Caco-2 (cell line): ENCODE data around the gene WDR45B. TPM values are rescaled to one million over a fixed set of nuclear protein-coding genes. Genes with fewer than 3 reads are reported as not detected.
A peak's percentile ranks its signal among the peaks of the same experiment; 100 is the strongest.

Source experiments
- BruUV-seq: library from RNA; stranded (reverse); fragments of 400-500 nt; replicated peaks from 2 replicates; lab custom pipeline; 2021; lab: Mats Ljungman, UMichigan
- CTCF ChIA-PET: fragments of 300-600 bp; sonication (Branson Sonifier 250); formaldehyde crosslinking; loops from one replicate; lab custom pipeline; 2022; ENCODE audit warnings: antibody characterized with exemption; lab: Charles Lee
- POLR2A ChIA-PET: fragments of 300-600 bp; sonication (Branson Sonifier 250); formaldehyde crosslinking; loops from one replicate; lab custom pipeline; 2022; ENCODE audit warnings: antibody characterized with exemption; lab: Charles Lee
- DNase-seq, 2 experiments: peaks; one replicate each; pipeline versions ENCODE4 v3.0.0 to v3.0.0-alpha.2; 2020 to 2022
- H3K27me3 ChIP-seq: replicated peaks from 2 replicates; pipeline ENCODE4 v1.6.0; 2011; ENCODE audit warnings: low read length; ENCODE audit not compliant: control insufficient read depth, insufficient read depth
- H3K36me3 ChIP-seq: 2 replicates; pipeline ENCODE4 v1.5.1; 2011; ENCODE audit warnings: low read length; ENCODE audit not compliant: control insufficient read depth, insufficient read depth
- H3K4me1 ChIP-seq: fragments of 250-450 bp; sonication (Bioruptor Pico); 2 replicates; pipeline ENCODE4 v1.5.1; 2020; ENCODE audit warnings: mild to moderate bottlenecking
- H3K4me3 ChIP-seq: 2 replicates; pipeline ENCODE4 v1.5.1; 2011; ENCODE audit warnings: low read depth, mild to moderate bottlenecking, control low read depth, low read length
- H3K9me3 ChIP-seq: fragments of 250-450 bp; sonication (Bioruptor Pico); 2 replicates; pipeline ENCODE4 v1.5.1; 2020; ENCODE audit warnings: mild to moderate bottlenecking, moderate library complexity
- H3K27ac Mint-ChIP-seq: one replicate; pipeline ENCODE4 v1.8.0; 2022; ENCODE audit warnings: mixed read lengths; ENCODE audit not compliant: unreplicated experiment
- H3K27me3 Mint-ChIP-seq: one replicate; pipeline ENCODE4 v1.8.0; 2022; ENCODE audit warnings: mixed read lengths; ENCODE audit not compliant: insufficient read depth, unreplicated experiment
- H3K36me3 Mint-ChIP-seq: one replicate; pipeline ENCODE4 v1.8.0; 2022; ENCODE audit warnings: mild to moderate bottlenecking, mixed read lengths; ENCODE audit not compliant: insufficient read depth, unreplicated experiment
- H3K4me1 Mint-ChIP-seq: one replicate; pipeline ENCODE4 v1.8.0; 2022; ENCODE audit warnings: low read depth, mixed read lengths; ENCODE audit not compliant: unreplicated experiment
- H3K4me3 Mint-ChIP-seq: one replicate; pipeline ENCODE4 v1.8.0; 2022; ENCODE audit warnings: mild to moderate bottlenecking, moderate library complexity, mixed read lengths; ENCODE audit not compliant: unreplicated experiment
- H3K9me3 Mint-ChIP-seq: one replicate; pipeline ENCODE4 v1.8.0; 2022; ENCODE audit warnings: mixed read lengths; ENCODE audit not compliant: unreplicated experiment
- CTCF ChIP-seq, 2 experiments: fragments of 200-600 bp in 1 of 2; IDR thresholded peaks; 1 replicate in 1 of 2; 2 replicates in 1 of 2; pipeline versions ENCODE4 v1.5.1 to v1.8.0; 2011 to 2022; ENCODE audit warnings: antibody characterized with exemption in 1 of 2, control low read depth in 1 of 2, inconsistent platforms in 1 of 2, low read depth in 1 of 2, low read length in 1 of 2, mild to moderate bottlenecking in 1 of 2, moderate library complexity in 1 of 2; ENCODE audit not compliant: insufficient read depth in 1 of 2, severe bottlenecking in 1 of 2, unreplicated experiment in 1 of 2
- intact Hi-C: fragments of 100-400 bp; cut with micrococcal nuclease; formaldehyde crosslinking; loops from one replicate; pipeline ENCODE4 v1.10.0; 2022; ENCODE audit not compliant: unreplicated experiment
- total RNA-seq: library from RNA; stranded (reverse); gene quantifications from 2 replicates; pipeline ENCODE4 v1.2.3, GENCODE V29; 2022

WDR45B gene
- total RNA-seq, 1 experiment from 2014 or later: 106 TPM

- H3K36me3 Mint-ChIP-seq: peaks cover 100% of the 10 kb centered on the region
- no peaks in the 10 kb centered on the region for H3K9me3 Mint-ChIP-seq
- H3K4me3 Mint-ChIP-seq: no peak overlapping the region
- Histone ChIP-seq H3K36me3 (peaks cover 3% of the 10 kb centered on the region; the same call in 1 of the 2 replicates), H3K9me3 (no peaks in the 10 kb centered on the region), H3K27me3 (no peaks in the 10 kb centered on the region), H3K4me1 (no peaks in the 10 kb centered on the region), H3K4me3 (no peak overlapping the region)
- no peaks in the 10 kb centered on the region for H3K27me3 Mint-ChIP-seq
- BruUV-seq: no TSS peak
- no peak for DNase-seq
- H3K4me1 Mint-ChIP-seq: peaks cover 7% of the 10 kb centered on the region
- ChIA-PET POLR2A (no interaction called here), CTCF (interaction anchor here (0.6 kb wide), 1 partner anchor 692 kb away, joined by 5 read pairs; no protein-coding TSS in a partner anchor)
- no peak for TF ChIP-seq CTCF (IDR thresholded peaks at IDR 0.05; ENCODE audit: insufficient read depth in 1 of 2, low read depth in 1 of 2, low read length in 1 of 2, severe bottlenecking in 1 of 2, unreplicated experiment in 1 of 2)
- H3K27ac Mint-ChIP-seq: no peak overlapping the region
- intact Hi-C loops: no loop called here
These were observed 39.4 kb downstream of the WDR45B start for GRCh38 chr17:82608816-82609215.

GRCh38 chr17:82605939-82606600 lies 42.2 kb downstream of the WDR45B start:
- no peak for TF ChIP-seq CTCF (IDR thresholded peaks at IDR 0.05; ENCODE audit: insufficient read depth in 1 of 2, low read depth in 1 of 2, low read length in 1 of 2, severe bottlenecking in 1 of 2, unreplicated experiment in 1 of 2)
- intact Hi-C loops: no loop called here
- H3K36me3 ChIP-seq: peaks cover 3% of the 10 kb centered on the region; the same call in 1 of the 2 replicates
- H3K36me3 Mint-ChIP-seq: peaks cover 100% of the 10 kb centered on the region
- H3K9me3 ChIP-seq: no peaks in the 10 kb centered on the region
- POLR2A ChIA-PET: interaction anchor here (0.7 kb wide), 1 partner anchor 970 kb away, joined by 3 read pairs; no protein-coding TSS in a partner anchor
- H3K4me1 ChIP-seq: no peaks in the 10 kb centered on the region
- H3K27me3 ChIP-seq: no peaks in the 10 kb centered on the region
- no TSS peak for BruUV-seq
- H3K4me3 ChIP-seq: no peak overlapping the region
- no peak overlapping the region for H3K4me3 Mint-ChIP-seq
- H3K9me3 Mint-ChIP-seq: no peaks in the 10 kb centered on the region
- no peak for DNase-seq
- CTCF ChIA-PET: no interaction called here
- no peaks in the 10 kb centered on the region for H3K4me1 Mint-ChIP-seq
- H3K27me3 Mint-ChIP-seq: no peaks in the 10 kb centered on the region
- H3K27ac Mint-ChIP-seq: no peak overlapping the region

- no peaks in the 10 kb centered on the region for H3K27me3 ChIP-seq
- H3K4me3 ChIP-seq: no peak overlapping the region
- no peaks in the 10 kb centered on the region for H3K9me3 ChIP-seq
- peaks cover 3% of the 10 kb centered on the region; the same call in 1 of the 2 replicates for H3K36me3 ChIP-seq
- POLR2A ChIA-PET: no interaction called here
- no peak for DNase-seq
- intact Hi-C loops: no loop called here
- Mint-ChIP-seq H3K27ac (peak overlapping the region; percentile 36), H3K9me3 (no peaks in the 10 kb centered on the region), H3K4me1 (no peaks in the 10 kb centered on the region), H3K27me3 (no peaks in the 10 kb centered on the region), H3K36me3 (peaks cover 100% of the 10 kb centered on the region), H3K4me3 (no peak overlapping the region)
- no TSS peak for BruUV-seq
- TF ChIP-seq CTCF (IDR thresholded peaks at IDR 0.05; ENCODE audit: insufficient read depth in 1 of 2, low read depth in 1 of 2, low read length in 1 of 2, severe bottlenecking in 1 of 2, unreplicated experiment in 1 of 2): no peak
- H3K4me1 ChIP-seq: no peaks in the 10 kb centered on the region
- CTCF ChIA-PET: interaction anchor here (0.6 kb wide), 1 partner anchor 263 kb away, joined by 3 read pairs; no protein-coding TSS in a partner anchor
These were observed 43.7 kb downstream of the WDR45B start for GRCh38 chr17:82604532-82604931.
